CD4-positive, alpha-beta T cell (primary cell): Measurements from ENCODE around the gene RNF111. TPM values are rescaled to one million over a fixed set of nuclear protein-coding genes. Genes with fewer than 3 reads are reported as not detected.

Experiments used
- ATAC-seq: fragments of 200-7000 bp; cut with Tn5 transposase; one replicate; pipeline ENCODE4 v1.10.0; 2022; ENCODE audit warnings: mild to moderate bottlenecking; ENCODE audit not compliant: poor library complexity
- CTCF ChIA-PET: fragments of 350-600 bp; sonication (Branson Sonifier 250); formaldehyde crosslinking; loops from one replicate; lab custom pipeline; 2021; ENCODE audit warnings: antibody characterized with exemption, inconsistent platforms; lab: Charles Lee
- POLR2A ChIA-PET: fragments of 350-600 bp; sonication (Branson Sonifier 250); formaldehyde crosslinking; loops from one replicate; lab custom pipeline; 2021; ENCODE audit warnings: antibody characterized with exemption, inconsistent platforms; lab: Charles Lee
- DNase-seq, 14 experiments: peaks; one replicate each; pipeline ENCODE4 v3.0.0-alpha.2; 2013 to 2020; ENCODE audit warnings: mixed read lengths in 2 of 14
- H3K27ac ChIP-seq, 2 donors: one replicate each; pipeline versions ENCODE4 v1.5.1 to v1.7.0; 2013; ENCODE audit warnings: low read length in 2 of 2, low read depth in 1 of 2, mild to moderate bottlenecking in 1 of 2
- H3K27me3 ChIP-seq, 2 experiments: 1 replicate in 1 of 2; 2 replicates in 1 of 2; pipeline versions ENCODE4 v1.6.1 to v1.7.0; 2013; ENCODE audit warnings: low read length in 2 of 2, control low read depth in 1 of 2, mild to moderate bottlenecking in 1 of 2, moderate library complexity in 1 of 2; ENCODE audit not compliant: insufficient read depth in 2 of 2, control insufficient read depth in 1 of 2
- H3K36me3 ChIP-seq: one replicate; pipeline ENCODE4 v1.6.1; 2013; ENCODE audit warnings: low read length, control low read depth; ENCODE audit not compliant: insufficient read depth
- H3K4me1 ChIP-seq: one replicate; pipeline ENCODE4 v1.6.1; 2013; ENCODE audit warnings: low read length, control low read depth; ENCODE audit not compliant: insufficient read depth
- H3K4me3 ChIP-seq: one replicate; pipeline ENCODE4 v1.5.1; 2013; ENCODE audit warnings: mild to moderate bottlenecking, low read length, moderate library complexity
- H3K9me3 ChIP-seq, 2 experiments: 1 replicate in 1 of 2; 2 replicates in 1 of 2; pipeline versions ENCODE4 v1.6.1 to v1.7.0; 2013; ENCODE audit warnings: low read length in 2 of 2, mild to moderate bottlenecking in 2 of 2, control low read depth in 1 of 2, moderate library complexity in 1 of 2; ENCODE audit not compliant: control insufficient read depth in 1 of 2, insufficient read depth in 1 of 2
- H3K27ac Mint-ChIP-seq: one replicate; pipeline ENCODE4 v1.8.0; 2020; ENCODE audit warnings: mixed read lengths
- H3K27me3 Mint-ChIP-seq: one replicate; pipeline ENCODE4 v1.8.0; 2021; ENCODE audit warnings: mixed read lengths
- H3K36me3 Mint-ChIP-seq: one replicate; pipeline ENCODE4 v1.8.0; 2021; ENCODE audit warnings: low read depth, mixed read lengths
- H3K4me1 Mint-ChIP-seq: one replicate; pipeline ENCODE4 v1.8.0; 2021; ENCODE audit warnings: low read depth, mixed read lengths
- H3K4me3 Mint-ChIP-seq: one replicate; pipeline ENCODE4 v1.8.0; 2020; ENCODE audit warnings: mild to moderate bottlenecking, mixed read lengths
- H3K9me3 Mint-ChIP-seq: one replicate; pipeline ENCODE4 v1.8.0; 2020; ENCODE audit warnings: mixed read lengths
- CTCF ChIP-seq: fragments of 200-600 bp; IDR thresholded peaks from one replicate; pipeline ENCODE4 v1.8.0; 2022; ENCODE audit warnings: antibody characterized with exemption, mild to moderate bottlenecking
- intact Hi-C, 2 experiments: fragments of 100-400 bp; cut with DNase I in 1 of 2; cut with micrococcal nuclease in 1 of 2; formaldehyde crosslinking; loops; one replicate each; pipeline versions ENCODE4 v1.15.1 to v1.9.0; 2023 to 2025; cut with DNase I, micrococcal nuclease
- total RNA-seq, 174 experiments: library from RNA in 2 of 174; stranded (reverse) in 2 of 174; gene quantifications; one replicate each; pipeline ENCODE4 v1.2.3 and lab custom pipeline; 2021 to 2026

RNF111 gene
- total RNA-seq, 2 experiments from 2014 or later, result 35.4 to 37.1 TPM

DNA sequence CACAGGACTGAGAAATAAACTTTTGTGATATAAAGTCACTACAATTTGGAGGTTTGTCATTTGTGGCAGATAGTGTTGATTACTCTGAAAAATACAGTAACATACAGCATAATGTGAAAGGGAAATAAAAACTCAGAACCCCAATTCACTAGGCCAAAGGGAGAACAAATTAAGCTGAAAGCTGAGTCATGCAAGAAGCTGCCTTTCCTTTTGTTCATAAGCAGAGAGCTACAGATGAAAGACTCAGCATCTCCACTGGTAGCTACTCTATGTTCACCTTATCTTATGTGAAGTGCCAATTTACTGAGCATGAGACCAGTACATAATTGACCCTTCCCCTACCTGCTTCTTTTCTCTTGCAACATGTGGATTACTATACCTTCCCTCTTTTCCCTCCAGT is 34.7 kb upstream of the RNF111 start:
- Mint-ChIP-seq H3K27ac (no peak overlapping the region), H3K36me3 (no peaks in the 10 kb centered on the region), H3K27me3 (no peaks in the 10 kb centered on the region), H3K4me1 (peaks cover 5% of the 10 kb centered on the region), H3K4me3 (no peak overlapping the region), H3K9me3 (no peaks in the 10 kb centered on the region)
- POLR2A ChIA-PET, result no interaction called here
- no peak for DNase-seq
- peaks cover 10% of the 10 kb centered on the region for H3K4me1 ChIP-seq
- TF ChIP-seq CTCF, result no peak
- no peaks in the 10 kb centered on the region for H3K27me3 ChIP-seq
- no peak overlapping the region for H3K4me3 ChIP-seq
- intact Hi-C loops, result no loop called here
- no peaks in the 10 kb centered on the region for H3K36me3 ChIP-seq
- ATAC-seq, result no peak
- no peaks in the 10 kb centered on the region for H3K9me3 ChIP-seq
- CTCF ChIA-PET, result no interaction called here
- no peak overlapping the region for H3K27ac ChIP-seq

DNA sequence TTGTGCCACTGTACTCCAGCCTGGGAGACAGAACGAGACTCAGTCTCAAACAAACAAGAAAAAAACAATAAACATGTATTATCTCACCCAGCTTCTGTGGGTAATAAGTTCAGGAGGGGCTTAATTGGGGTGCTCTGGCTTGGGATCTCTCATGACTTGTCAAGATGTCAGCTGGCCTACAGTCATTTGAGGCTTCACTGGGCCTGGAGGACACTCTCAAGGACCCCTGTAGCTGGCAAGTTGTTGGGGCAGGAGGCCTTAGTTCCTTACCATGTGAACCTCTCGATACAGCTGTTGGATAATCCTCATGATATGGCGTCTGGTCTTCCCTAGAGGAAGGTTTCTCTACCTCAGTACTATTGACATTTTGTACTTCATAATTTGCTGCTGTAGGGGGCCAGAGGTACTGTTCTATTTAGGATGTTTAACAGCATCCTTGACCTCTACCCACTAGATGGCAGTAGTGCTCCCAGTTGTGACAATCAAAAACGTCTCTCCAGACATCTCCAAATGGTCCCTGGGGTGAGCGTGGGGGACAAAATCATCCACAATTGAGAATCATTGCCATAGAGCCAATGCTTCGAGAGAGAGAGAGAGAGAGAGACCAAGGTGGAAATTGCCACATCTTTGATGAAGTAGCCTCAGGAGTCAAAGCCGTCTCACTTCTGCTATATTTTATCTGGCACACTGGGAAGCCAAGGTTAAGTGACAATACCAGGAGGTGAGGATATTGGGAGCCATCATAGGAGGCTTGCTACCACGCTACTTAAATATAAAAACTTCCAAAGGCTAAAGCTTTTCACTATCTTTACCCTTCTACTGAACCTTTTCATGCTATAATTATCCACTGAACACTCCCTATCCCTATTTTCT is 30.1 kb upstream of the RNF111 start:
- H3K9me3 Mint-ChIP-seq, result no peaks in the 10 kb centered on the region
- ChIA-PET CTCF (interaction anchor here (0.7 to 1.3 kb wide), 5 partner anchors 40 to 571 kb away, joined by 3 read pairs; no protein-coding TSS in a partner anchor), POLR2A (interaction anchor here (0.6 kb wide), 1 partner anchor 141 kb away, joined by 3 read pairs; no protein-coding TSS in a partner anchor)
- Histone ChIP-seq H3K27ac (no peak overlapping the region), H3K27me3 (no peaks in the 10 kb centered on the region), H3K4me1 (peaks cover 8% of the 10 kb centered on the region), H3K36me3 (no peaks in the 10 kb centered on the region), H3K9me3 (no peaks in the 10 kb centered on the region), H3K4me3 (no peak overlapping the region)
- no peak overlapping the region for H3K4me3 Mint-ChIP-seq
- intact Hi-C loops, result loop anchor here (1.0 to 5.0 kb wide), 2 partner anchors 536 to 730 kb away; no protein-coding TSS in a partner anchor
- H3K27me3 Mint-ChIP-seq, result no peaks in the 10 kb centered on the region
- H3K36me3 Mint-ChIP-seq, result no peaks in the 10 kb centered on the region
- DNase-seq (peak; percentile 10 to 85 (median 40)), ATAC-seq (peak; percentile 99)
- H3K27ac Mint-ChIP-seq, result no peak overlapping the region
- TF ChIP-seq CTCF, result peak; percentile 83
- peaks cover 5% of the 10 kb centered on the region for H3K4me1 Mint-ChIP-seq

- Histone ChIP-seq H3K9me3 (no peaks in the 10 kb centered on the region), H3K4me1 (peaks cover 7% of the 10 kb centered on the region), H3K27me3 (no peaks in the 10 kb centered on the region), H3K4me3 (no peak overlapping the region), H3K27ac (no peak overlapping the region), H3K36me3 (no peaks in the 10 kb centered on the region)
- H3K4me3 Mint-ChIP-seq, result no peak overlapping the region
- peaks cover 5% of the 10 kb centered on the region for H3K4me1 Mint-ChIP-seq
- CTCF ChIA-PET, result no interaction called here
- H3K27ac Mint-ChIP-seq, result no peak overlapping the region
- no peaks in the 10 kb centered on the region for H3K36me3 Mint-ChIP-seq
- TF ChIP-seq CTCF, result no peak
- intact Hi-C loops, result loop anchor here in 1 of 2 experiments (2.0 to 5.0 kb wide), 2 partner anchors 534 to 732 kb away; no protein-coding TSS in a partner anchor
- ATAC-seq (no peak), DNase-seq (no peak)
- H3K27me3 Mint-ChIP-seq, result no peaks in the 10 kb centered on the region
- POLR2A ChIA-PET, result no interaction called here
- no peaks in the 10 kb centered on the region for H3K9me3 Mint-ChIP-seq
Observed at GRCh38 chr15:58958811-58959210, 28.7 kb upstream of the RNF111 start.
